HG02970 (cell line): ENCODE data around the gene CCR2.

Experiments used
- ATAC-seq: cut with Tn5 transposase; IDR thresholded peaks from one replicate; pipeline ENCODE4 v1.9.1; 2021; ENCODE audit warnings: mild to moderate bottlenecking, moderate library complexity, moderate number of reproducible peaks; ENCODE audit not compliant: unreplicated experiment, low FRiP score

Gene CCR2

DNA sequence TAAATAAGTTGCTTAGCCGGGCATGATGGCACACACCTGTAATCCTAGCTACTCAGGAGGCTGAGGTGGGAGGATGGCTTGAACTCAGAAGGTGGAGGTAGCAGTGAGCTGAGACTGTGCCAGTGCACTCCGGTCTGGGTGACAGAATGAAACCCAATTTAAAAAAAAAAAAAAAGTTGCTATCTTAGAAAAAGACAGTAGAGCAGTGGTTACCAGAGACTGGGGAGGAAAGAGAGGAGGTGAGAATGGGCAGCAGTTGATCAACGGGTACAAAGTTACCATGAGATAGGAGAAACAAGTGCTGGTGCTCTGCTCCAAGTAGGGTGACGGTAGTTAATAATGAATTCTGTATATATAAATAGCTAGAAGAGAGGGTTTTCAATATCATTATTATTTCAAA is 821 bp upstream of the CCR2 start:
- no peak for ATAC-seq

DNA sequence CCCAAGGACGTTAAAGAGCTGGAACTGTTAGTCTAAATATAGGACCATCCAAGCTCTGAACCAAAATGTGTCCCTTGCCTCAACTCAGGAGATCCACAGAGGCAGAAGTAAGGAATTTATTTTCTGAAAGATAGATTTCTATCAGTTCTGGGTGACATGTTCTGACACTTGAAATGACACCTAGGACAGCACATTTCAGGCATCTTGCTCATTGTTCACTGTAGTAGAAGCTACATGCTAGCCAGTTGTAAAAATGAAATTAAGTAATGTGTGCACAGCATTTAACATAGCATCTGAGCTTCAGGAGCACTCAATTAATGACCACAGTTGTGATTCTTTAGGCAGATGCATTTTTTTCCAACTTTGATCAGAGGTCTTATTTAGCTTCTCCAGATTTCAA is 567 bp downstream of the CCR2 start:
- no peak for ATAC-seq

DNA sequence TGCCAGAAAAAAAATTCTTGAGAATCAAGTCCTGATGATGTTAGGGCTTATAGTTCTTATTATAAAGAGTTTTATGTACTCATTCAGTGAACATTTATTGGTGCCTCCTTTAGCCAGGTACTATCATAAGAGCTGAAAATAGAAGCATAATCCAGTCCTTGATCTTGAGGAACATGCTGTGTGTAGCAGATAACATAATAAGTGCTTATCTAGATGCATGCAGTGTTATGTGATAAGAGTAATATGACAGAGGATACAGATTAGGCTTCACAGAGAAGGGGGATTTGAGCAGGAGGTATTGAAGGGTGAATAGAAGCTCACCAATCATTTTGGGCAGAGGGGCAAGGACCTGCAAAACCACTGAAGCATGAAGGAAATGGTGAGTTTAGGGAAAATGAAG is 1.1 kb downstream of the CCR2 start:
- ATAC-seq, result no peak

- no peak for ATAC-seq
Observed at GRCh38 chr3:46356276-46356675, 2.4 kb downstream of the CCR2 start.

DNA sequence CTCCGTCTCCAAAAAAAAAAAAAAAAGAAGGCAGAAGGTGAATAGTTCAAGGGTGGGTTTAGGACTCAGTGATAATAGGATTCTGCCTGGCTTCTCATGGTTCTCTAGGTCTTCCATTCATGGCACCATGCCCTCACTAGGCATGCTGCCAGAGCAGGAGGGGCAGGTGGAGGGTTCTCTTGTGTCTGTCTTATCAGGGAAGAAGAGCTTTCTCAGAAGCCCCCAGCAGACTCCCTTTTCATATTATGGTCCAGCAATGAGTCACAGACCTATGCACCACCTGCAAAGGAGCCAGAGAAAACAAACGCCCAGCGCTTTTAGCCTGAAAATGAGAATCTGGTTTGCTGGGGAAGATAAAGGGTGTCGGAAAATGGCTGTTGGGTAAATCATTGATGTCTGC is 3.0 kb downstream of the CCR2 start:
- ATAC-seq, result no peak

GRCh38 chr3:46358466-46358865 is 4.6 kb downstream of the CCR2 start:
- no peak for ATAC-seq

- no peak for ATAC-seq
Observed at GRCh38 chr3:46359733-46360493, 6.0 kb downstream of the CCR2 start.

GRCh38 chr3:46360907-46361306 is 7.0 kb downstream of the CCR2 start:
- ATAC-seq, result no peak

DNA sequence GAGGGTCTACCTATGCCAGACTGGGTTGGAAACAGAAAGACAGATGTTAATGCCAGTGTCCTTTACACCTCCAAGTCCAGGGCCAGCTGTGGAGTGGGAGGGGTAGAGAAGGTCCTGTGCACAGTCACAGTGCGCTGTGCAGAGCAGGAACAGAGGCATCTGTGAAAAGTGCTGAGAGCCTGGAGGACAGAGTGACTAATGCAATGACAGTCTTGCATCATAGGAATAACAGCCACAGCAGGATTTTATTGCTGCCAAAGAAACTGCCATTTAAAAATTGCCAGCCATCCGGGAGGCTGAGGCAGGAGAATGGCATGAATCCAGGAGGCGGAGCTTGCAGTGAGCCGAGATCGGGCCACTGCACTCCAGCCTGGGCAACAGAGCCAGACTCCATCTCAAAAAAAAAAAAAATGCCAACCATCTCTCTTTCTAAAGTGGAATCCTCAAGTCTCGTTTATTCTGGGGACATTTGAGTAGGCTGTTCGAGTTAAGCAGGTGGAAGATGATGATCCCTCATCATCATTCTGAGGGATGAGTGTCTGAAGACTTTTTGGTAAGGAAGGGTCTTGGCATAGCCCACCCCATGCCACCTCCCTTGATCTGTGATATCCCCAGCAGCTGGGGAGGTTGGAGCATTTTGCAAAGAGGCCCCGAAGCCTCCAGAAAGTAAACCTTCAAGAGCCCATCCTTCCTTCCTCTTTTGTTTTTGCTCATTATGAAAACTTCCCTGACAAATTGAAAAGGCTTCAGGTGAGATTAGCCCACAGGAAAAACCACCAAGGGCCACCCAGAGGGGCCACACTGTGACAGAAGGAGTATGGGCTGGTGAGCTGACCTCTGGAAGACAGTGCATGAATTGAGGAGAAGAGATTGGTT is 7.7 kb downstream of the CCR2 start:
- ATAC-seq, result no peak

GRCh38 chr3:46365041-46365440 is 11.1 kb downstream of the CCR2 start:
- ATAC-seq, result no peak

GRCh38 chr3:46365737-46366524 is 12.0 kb downstream of the CCR2 start:
- ATAC-seq, result no peak

GRCh38 chr3:46367811-46368210 is 13.9 kb downstream of the CCR2 start:
- ATAC-seq, result no peak

- ATAC-seq, result no peak
Observed at GRCh38 chr3:46368569-46368968, 14.7 kb downstream of the CCR2 start.

DNA sequence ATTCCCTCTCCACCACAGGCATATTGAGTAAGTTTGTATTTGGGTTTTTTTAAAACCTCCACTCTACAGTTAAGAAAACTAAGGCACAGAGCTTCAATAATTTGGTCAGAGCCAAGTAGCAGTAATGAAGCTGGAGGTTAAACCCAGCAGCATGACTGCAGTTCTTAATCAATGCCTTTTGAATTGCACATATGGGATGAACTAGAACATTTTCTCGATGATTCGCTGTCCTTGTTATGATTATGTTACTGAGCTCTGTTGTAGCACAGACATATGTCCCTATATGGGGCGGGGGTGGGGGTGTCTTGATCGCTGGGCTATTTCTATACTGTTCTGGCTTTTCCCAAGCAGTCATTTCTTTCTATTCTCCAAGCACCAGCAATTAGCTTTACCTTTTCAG is 15.2 kb downstream of the CCR2 start:
- ATAC-seq, result no peak

DNA sequence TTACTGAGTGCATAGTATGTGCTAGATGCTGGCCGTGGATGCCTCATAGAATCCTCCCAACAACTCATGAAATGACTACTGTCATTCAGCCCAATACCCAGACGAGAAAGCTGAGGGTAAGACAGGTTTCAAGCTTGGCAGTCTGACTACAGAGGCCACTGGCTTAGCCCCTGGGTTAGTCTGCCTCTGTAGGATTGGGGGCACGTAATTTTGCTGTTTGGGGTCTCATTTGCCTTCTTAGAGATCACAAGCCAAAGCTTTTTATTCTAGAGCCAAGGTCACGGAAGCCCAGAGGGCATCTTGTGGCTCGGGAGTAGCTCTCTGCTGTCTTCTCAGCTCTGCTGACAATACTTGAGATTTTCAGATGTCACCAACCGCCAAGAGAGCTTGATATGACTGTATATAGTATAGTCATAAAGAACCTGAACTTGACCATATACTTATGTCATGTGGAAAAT is 15.8 kb downstream of the CCR2 start:
- ATAC-seq, result no peak

- no peak for ATAC-seq
Observed at GRCh38 chr3:46370839-46371518, 17.1 kb downstream of the CCR2 start, which contains the start of gene CCR5. Gene CCR5 (plus strand): TSS chr3:46370946. CDS start chr3:46372903, 1,957 bp downstream.

DNA sequence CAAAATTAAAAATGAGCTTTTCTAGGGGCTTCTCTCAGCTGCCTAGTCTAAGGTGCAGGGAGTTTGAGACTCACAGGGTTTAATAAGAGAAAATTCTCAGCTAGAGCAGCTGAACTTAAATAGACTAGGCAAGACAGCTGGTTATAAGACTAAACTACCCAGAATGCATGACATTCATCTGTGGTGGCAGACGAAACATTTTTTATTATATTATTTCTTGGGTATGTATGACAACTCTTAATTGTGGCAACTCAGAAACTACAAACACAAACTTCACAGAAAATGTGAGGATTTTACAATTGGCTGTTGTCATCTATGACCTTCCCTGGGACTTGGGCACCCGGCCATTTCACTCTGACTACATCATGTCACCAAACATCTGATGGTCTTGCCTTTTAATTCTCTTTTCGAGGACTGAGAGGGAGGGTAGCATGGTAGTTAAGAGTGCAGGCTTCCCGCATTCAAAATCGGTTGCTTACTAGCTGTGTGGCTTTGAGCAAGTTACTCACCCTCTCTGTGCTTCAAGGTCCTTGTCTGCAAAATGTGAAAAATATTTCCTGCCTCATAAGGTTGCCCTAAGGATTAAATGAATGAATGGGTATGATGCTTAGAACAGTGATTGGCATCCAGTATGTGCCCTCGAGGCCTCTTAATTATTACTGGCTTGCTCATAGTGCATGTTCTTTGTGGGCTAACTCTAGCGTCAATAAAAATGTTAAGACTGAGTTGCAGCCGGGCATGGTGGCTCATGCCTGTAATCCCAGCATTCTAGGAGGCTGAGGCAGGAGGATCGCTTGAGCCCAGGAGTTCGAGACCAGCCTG is 17.8 kb downstream of the CCR2 start:
- ATAC-seq, result no peak

DNA sequence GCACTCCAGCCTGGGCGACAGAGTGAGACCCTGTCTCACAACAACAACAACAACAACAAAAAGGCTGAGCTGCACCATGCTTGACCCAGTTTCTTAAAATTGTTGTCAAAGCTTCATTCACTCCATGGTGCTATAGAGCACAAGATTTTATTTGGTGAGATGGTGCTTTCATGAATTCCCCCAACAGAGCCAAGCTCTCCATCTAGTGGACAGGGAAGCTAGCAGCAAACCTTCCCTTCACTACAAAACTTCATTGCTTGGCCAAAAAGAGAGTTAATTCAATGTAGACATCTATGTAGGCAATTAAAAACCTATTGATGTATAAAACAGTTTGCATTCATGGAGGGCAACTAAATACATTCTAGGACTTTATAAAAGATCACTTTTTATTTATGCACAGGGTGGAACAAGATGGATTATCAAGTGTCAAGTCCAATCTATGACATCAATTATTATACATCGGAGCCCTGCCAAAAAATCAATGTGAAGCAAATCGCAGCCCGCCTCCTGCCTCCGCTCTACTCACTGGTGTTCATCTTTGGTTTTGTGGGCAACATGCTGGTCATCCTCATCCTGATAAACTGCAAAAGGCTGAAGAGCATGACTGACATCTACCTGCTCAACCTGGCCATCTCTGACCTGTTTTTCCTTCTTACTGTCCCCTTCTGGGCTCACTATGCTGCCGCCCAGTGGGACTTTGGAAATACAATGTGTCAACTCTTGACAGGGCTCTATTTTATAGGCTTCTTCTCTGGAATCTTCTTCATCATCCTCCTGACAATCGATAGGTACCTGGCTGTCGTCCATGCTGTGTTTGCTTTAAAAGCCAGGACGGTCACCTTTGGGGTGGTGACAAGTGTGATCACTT is 18.8 kb downstream of the CCR2 start:
- ATAC-seq, result no peak
